Epithelial cell of prostate (primary cell): ENCODE data around the gene ESYT1.

Source experiments
- DNase-seq: peaks from one replicate; pipeline ENCODE4 v3.0.0-alpha.2; 2011; ENCODE audit warnings: low read depth, low spot score
- H3K27ac ChIP-seq: fragments of 450-650 bp; 2 replicates; pipeline ENCODE4 v1.5.1; 2017; ENCODE audit warnings: mild to moderate bottlenecking

ESYT1 gene

GRCh38 chr12:56127888-56128669 lies at the start of gene ESYT1:
Gene ESYT1, plus strand, starts transcription at chr12:56128267. Its CDS starts 53 bp downstream, at chr12:56128320.
- DNase-seq = peak; percentile 98
- H3K27ac ChIP-seq = peak within 1 kb of the TSS; percentile 81

- DNase-seq = no peak
- H3K27ac ChIP-seq = peak overlapping the region; percentile 91
Observed at GRCh38 chr12:56078427-56078826, 49.6 kb upstream of the ESYT1 start.

- H3K27ac ChIP-seq = peak overlapping the region; percentile 91
- peak; percentile 36 for DNase-seq
Observed at GRCh38 chr12:56078931-56079722, 48.9 kb upstream of the ESYT1 start.

- DNase-seq = peak; percentile 54
- H3K27ac ChIP-seq = peak within 1 kb of the TSS; percentile 91
Observed at GRCh38 chr12:56079723-56080555, 48.1 kb upstream of the ESYT1 start, which contains the start of gene ERBB3. Gene ERBB3, plus strand, starts transcription at chr12:56080165. Its CDS starts 136 bp downstream, at chr12:56080301.

GRCh38 chr12:56080556-56081138 lies 47.4 kb upstream of the ESYT1 start:
- DNase-seq = no peak
- peak overlapping the region; percentile 91 for H3K27ac ChIP-seq

GRCh38 chr12:56081393-56082347 lies 46.4 kb upstream of the ESYT1 start:
- H3K27ac ChIP-seq = peak overlapping the region; percentile 91
- no peak for DNase-seq

- no peak for DNase-seq
- H3K27ac ChIP-seq = no peak overlapping the region
Observed at GRCh38 chr12:56082382-56082781, 45.7 kb upstream of the ESYT1 start.

- no peak for DNase-seq
- no peak overlapping the region for H3K27ac ChIP-seq
Observed at GRCh38 chr12:56082967-56083366, 45.1 kb upstream of the ESYT1 start.

- H3K27ac ChIP-seq = no peak overlapping the region
- no peak for DNase-seq
Observed at GRCh38 chr12:56084958-56085543, 43.0 kb upstream of the ESYT1 start.

GRCh38 chr12:56086096-56086495 lies 42.0 kb upstream of the ESYT1 start:
- DNase-seq = peak; percentile 55
- peak overlapping the region; percentile 8 for H3K27ac ChIP-seq

- no peak for DNase-seq
- peak overlapping the region; percentile 8 for H3K27ac ChIP-seq
Observed at GRCh38 chr12:56086608-56087007, 41.5 kb upstream of the ESYT1 start.

GRCh38 chr12:56087220-56087619 lies 40.8 kb upstream of the ESYT1 start:
- DNase-seq = no peak
- no peak overlapping the region for H3K27ac ChIP-seq

- no peak overlapping the region for H3K27ac ChIP-seq
- DNase-seq = no peak
Observed at GRCh38 chr12:56097738-56098137, 30.3 kb upstream of the ESYT1 start.

GRCh38 chr12:56098592-56098991 lies 29.5 kb upstream of the ESYT1 start:
- DNase-seq = no peak
- no peak overlapping the region for H3K27ac ChIP-seq

- no peak overlapping the region for H3K27ac ChIP-seq
- DNase-seq = no peak
Observed at GRCh38 chr12:56099787-56100186, 28.3 kb upstream of the ESYT1 start.

- no peak for DNase-seq
- H3K27ac ChIP-seq = no peak overlapping the region
Observed at GRCh38 chr12:56101045-56101444, 27.0 kb upstream of the ESYT1 start.

- no peak overlapping the region for H3K27ac ChIP-seq
Observed at GRCh38 chr12:56102683-56103065, 25.4 kb upstream of the ESYT1 start.

GRCh38 chr12:56103066-56103711 lies 24.9 kb upstream of the ESYT1 start:
- peak overlapping the region; percentile 72 for H3K27ac ChIP-seq
- DNase-seq = no peak

More at GRCh38 chr12:56102683-56103065, 25.4 kb upstream of the ESYT1 start:
- no peak for DNase-seq
